HG03354 (cell line): ENCODE data around the gene RPS21.

Source experiments
- ATAC-seq: cut with Tn5 transposase; IDR thresholded peaks from one replicate; pipeline ENCODE4 v1.9.1; 2021; ENCODE audit warnings: mild to moderate bottlenecking; ENCODE audit not compliant: unreplicated experiment, poor library complexity, severe bottlenecking

Gene RPS21

GRCh38 chr20:62374331-62375152 is 12.4 kb upstream of the RPS21 start:
- ATAC-seq: no peak

GRCh38 chr20:62376112-62377063 is 10.5 kb upstream of the RPS21 start:
- ATAC-seq: no peak

- no peak for ATAC-seq
These were observed 9.8 kb upstream of the RPS21 start for GRCh38 chr20:62377064-62377461.

GRCh38 chr20:62377615-62378178 is 9.2 kb upstream of the RPS21 start:
- ATAC-seq: no peak

- no peak for ATAC-seq
These were observed 8.7 kb upstream of the RPS21 start for GRCh38 chr20:62378215-62378614.

- ATAC-seq: no peak
These were observed 5.6 kb upstream of the RPS21 start for GRCh38 chr20:62381202-62381797.

GRCh38 chr20:62381842-62382241 is 5.1 kb upstream of the RPS21 start:
- ATAC-seq: no peak

GRCh38 chr20:62382306-62383198 is 4.4 kb upstream of the RPS21 start:
- peak; percentile 49 for ATAC-seq

- no peak for ATAC-seq
These were observed 463 bp downstream of the RPS21 start for GRCh38 chr20:62387219-62387913.

GRCh38 chr20:62387933-62388635 is 1.2 kb downstream of the RPS21 start:
- no peak for ATAC-seq

- ATAC-seq: no peak
These were observed 2.1 kb downstream of the RPS21 start for GRCh38 chr20:62388839-62389600.

GRCh38 chr20:62389601-62390087 is 2.7 kb downstream of the RPS21 start:
- no peak for ATAC-seq

- no peak for ATAC-seq
These were observed 3.6 kb downstream of the RPS21 start for GRCh38 chr20:62390317-62391164.

GRCh38 chr20:62391165-62392076 is 4.5 kb downstream of the RPS21 start:
- ATAC-seq: no peak

GRCh38 chr20:62392077-62392418 is 5.1 kb downstream of the RPS21 start:
- ATAC-seq: no peak
